COLO668 (cell line): Measurements from ENCODE around the gene TOM1.

Experiments used
- DNase-seq: peaks from one replicate; lab custom pipeline; 2025; ENCODE audit not compliant: unreplicated experiment; lab: John Stamatoyannopoulos, UW

Gene TOM1

GRCh38 chr22:35299673-35300499 is at the start of gene TOM1:
Gene TOM1, plus strand, starts transcription at chr22:35299894. Its CDS starts 35 bp downstream, at chr22:35299929.
- DNase-seq, result peak; percentile 97

GRCh38 chr22:35250156-35250555 is 49.5 kb upstream of the TOM1 start:
- no peak for DNase-seq

- DNase-seq, result no peak
Observed at GRCh38 chr22:35253946-35254345, 45.7 kb upstream of the TOM1 start.

- DNase-seq, result no peak
Observed at GRCh38 chr22:35257002-35257320, 42.7 kb upstream of the TOM1 start.

- peak; percentile 93 for DNase-seq
Observed at GRCh38 chr22:35257321-35258190, 42.1 kb upstream of the TOM1 start, which contains the start of gene HMGXB4. Gene HMGXB4, plus strand, starts transcription at chr22:35257493. Its CDS starts 4,898 bp downstream, at chr22:35262391.

DNA sequence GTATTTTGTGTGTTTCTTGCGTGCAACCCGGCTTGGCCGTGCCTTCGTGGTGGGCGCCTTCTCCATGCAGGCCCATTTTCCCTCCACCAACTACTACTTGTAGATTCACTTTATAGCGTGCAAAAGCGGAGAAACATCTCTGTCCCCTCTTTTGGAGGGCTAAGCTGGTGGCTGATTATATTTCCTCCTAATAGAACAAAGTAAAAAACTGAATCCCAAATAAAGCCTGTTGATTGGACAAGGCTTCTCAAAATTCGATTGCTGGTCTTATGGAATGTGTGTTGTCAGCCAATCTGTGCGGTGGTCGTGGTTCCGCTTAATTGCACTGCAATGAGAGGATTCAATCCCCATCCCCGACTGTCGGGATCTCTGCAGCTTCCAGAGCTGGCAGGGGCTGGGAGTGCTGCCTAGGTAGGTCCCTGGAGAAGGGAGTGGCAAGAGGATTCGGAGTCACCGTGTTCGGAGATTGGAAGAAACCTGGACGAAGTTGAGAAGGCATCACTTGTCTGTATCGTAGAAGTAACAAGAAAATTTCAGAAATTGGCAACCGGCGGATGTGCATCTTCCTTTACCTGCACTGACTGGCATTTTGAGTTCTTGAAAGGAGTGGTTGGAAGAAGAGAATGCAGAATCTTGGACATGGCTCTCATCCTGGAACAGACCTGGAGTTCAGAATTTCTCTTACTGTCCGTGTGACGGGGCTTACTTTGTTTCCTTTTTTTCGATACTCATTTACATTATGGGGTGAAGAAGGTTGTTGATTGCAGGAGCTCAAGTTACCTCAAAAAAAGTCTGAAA is 41.3 kb upstream of the TOM1 start:
- DNase-seq, result no peak

GRCh38 chr22:35264986-35265385 is 34.7 kb upstream of the TOM1 start:
- no peak for DNase-seq

DNA sequence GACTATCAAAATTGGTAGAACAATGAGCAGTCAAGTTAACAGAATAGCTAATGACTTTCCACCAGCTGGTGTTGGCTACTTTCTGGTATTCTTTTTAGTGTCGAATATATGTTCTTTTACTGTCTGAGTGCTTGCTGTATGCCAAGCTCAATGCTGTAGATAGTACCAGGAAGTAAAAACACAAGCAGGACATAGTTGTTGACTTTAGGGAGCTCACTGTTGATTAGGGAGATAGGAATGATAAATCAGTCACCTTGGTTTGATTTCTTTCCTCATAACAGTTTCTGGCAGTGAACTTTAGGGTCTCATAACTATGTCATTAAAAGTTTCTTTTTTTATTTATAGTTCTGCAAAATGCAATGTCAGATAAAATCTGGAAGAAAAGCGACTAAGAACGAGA is 33.4 kb upstream of the TOM1 start:
- no peak for DNase-seq

DNA sequence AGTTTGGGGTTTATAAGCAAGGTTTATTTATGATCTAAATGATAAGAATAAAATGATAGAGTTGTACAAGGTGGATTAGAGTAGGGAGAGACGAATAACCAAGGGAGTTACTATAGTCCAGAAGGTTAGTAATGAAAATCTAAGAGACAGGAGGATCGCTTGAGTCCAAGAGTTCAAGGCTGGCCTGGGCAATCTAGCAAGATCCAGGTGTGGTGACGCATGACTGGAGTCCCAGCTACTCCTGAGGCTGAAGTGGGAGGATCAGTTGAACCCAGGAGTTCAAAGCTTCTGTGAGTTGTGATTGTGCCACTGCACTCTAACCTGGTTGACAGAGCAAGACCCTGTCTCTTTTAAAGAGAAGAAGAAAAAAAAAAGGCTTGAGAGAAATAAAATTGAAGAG is 30.1 kb upstream of the TOM1 start:
- no peak for DNase-seq

GRCh38 chr22:35274154-35274871 is 25.4 kb upstream of the TOM1 start:
- DNase-seq, result no peak

DNA sequence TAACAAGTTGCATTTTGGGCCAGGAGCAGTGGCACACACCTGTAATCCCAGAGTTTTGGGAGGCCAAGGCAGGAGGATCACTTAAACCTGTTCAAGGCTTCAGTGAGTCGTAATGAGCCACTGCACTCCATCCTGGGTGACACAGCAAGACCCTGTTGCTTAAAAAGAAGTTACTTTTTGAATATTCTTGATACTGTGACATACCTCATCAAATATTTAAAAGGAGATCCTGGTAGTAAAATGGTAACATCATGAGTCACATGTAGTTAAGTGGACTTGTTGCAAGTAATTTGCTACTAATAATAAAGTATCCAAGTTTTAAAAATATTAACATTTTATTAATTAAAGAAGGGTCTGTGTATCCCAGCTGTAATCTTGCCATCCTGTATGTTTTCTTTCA is 24.1 kb upstream of the TOM1 start:
- DNase-seq, result no peak

GRCh38 chr22:35276019-35276418 is 23.7 kb upstream of the TOM1 start:
- DNase-seq, result no peak

GRCh38 chr22:35288116-35288515 is 11.6 kb upstream of the TOM1 start:
- no peak for DNase-seq

GRCh38 chr22:35292786-35293185 is 6.9 kb upstream of the TOM1 start:
- no peak for DNase-seq

DNA sequence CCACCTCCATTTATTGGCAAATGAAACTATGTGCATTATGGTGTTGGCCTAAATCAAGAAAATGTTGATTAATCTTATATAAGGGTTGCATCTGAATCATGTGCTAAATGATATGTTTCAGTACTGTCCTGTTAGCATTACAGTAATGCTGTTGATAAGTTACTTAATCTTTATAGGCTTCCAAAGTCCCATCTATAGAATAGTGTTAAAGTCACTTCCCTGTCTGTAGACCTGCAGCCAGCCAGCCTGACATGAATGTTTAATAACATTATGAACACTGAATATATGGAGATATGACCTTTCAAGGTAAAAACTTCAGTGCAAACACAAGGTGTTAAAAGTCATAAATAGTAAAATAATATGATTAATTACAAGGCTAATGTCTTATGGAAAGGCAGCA is 3.6 kb upstream of the TOM1 start:
- DNase-seq, result no peak

DNA sequence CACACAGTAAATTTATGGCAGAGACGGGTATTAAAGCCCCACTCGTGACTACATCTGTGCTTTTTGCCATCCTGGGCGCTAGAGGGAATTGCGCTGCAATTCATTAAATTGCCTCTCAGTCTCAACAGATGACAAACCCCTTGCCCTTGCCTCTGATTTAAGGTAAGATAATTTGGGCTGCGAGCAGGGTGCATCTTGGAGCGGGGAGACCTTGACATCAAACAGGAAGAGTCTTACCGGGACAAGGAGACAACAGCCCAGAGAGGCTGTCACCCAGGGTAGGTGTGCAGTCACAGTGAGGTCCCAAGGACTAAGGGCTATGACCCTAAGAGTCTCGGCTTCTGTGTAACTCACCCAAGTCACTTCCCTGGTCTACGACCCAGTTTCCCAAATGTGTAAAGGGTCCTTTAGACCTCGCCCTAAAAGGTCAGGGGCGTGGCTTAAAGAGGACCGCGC is 449 bp upstream of the TOM1 start:
- DNase-seq, result no peak

DNA sequence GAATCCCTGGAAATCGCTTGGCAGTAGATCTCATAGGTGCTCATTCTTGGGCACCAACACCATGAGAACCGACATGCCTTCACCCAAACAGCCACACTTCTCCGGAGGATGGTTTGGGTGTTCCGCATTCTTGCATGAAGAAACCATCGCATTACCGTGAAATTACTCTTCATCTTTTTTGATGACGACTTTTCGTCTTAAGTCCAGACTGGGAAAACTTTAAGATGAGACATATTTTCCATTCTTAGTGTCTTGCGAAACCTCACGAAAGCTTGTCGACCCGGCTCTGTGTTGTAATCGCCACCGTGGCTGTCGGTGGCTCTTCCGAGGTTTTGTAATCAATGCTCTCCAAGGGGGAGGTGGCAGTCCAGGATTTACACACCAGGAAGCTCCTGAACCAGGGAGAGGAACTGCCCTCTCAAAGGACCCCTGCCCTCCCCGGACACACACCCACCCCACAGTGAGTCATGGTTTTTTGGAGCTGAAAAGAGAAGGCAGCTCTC is 1.7 kb downstream of the TOM1 start:
- peak; percentile 39 for DNase-seq

DNA sequence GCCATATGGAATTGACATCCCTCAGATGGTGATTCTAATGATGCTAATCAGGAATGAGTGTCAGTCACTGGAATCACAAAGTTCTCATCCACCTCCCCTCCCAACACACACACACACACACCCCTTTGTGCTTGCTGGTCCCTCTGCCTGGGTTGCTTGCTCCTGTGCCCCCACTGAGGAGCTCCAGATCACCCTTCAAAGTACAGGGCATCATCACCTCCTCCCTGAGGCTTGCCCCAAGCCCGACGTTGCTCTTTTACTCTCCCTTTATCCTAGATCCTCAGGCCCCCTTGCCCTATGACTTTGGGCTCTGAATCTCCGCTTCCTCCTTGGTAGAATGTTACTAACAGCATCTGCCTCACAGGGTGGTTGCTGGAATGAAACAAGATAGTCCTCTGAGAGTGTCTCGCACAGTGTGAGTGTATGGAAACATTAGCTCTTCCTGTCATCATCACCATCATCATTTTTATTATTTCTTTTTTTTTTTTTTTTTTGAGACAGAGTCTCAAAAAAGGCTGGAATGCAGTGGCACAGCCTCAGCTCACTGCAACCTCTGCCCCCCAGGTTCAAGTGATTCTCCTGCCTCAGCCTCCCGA is 3.4 kb downstream of the TOM1 start:
- DNase-seq, result no peak

- no peak for DNase-seq
Observed at GRCh38 chr22:35305525-35306070, 5.9 kb downstream of the TOM1 start.
